HEK293T (cell line): ENCODE results near the gene TSPAN9.

ENCODE experiments used
- BHLHE40 ChIP-seq: fragments of 450-650 bp; IDR thresholded peaks from 2 replicates; pipeline ENCODE4 v1.6.1; 2016; ENCODE audit warnings: mild to moderate bottlenecking, moderate library complexity, borderline replicate concordance
- FOXA1 ChIP-seq: fragments of 450-650 bp; IDR thresholded peaks from 2 replicates; pipeline ENCODE4 v1.6.1; 2016; ENCODE audit warnings: mild to moderate bottlenecking
- FOXK2 ChIP-seq: fragments of 450-650 bp; IDR thresholded peaks from 2 replicates; pipeline ENCODE4 v1.6.1; 2016; ENCODE audit warnings: mild to moderate bottlenecking
- FOXM1 ChIP-seq: fragments of 450-650 bp; IDR thresholded peaks from 2 replicates; pipeline ENCODE4 v1.6.1; 2017; ENCODE audit warnings: mild to moderate bottlenecking, borderline replicate concordance
- SP1 ChIP-seq: fragments of 450-650 bp; IDR thresholded peaks from 2 replicates; pipeline ENCODE4 v1.6.1; 2017
- TARDBP ChIP-seq: fragments of 450-650 bp; IDR thresholded peaks from 2 replicates; pipeline ENCODE4 v1.6.1; 2016

DNA sequence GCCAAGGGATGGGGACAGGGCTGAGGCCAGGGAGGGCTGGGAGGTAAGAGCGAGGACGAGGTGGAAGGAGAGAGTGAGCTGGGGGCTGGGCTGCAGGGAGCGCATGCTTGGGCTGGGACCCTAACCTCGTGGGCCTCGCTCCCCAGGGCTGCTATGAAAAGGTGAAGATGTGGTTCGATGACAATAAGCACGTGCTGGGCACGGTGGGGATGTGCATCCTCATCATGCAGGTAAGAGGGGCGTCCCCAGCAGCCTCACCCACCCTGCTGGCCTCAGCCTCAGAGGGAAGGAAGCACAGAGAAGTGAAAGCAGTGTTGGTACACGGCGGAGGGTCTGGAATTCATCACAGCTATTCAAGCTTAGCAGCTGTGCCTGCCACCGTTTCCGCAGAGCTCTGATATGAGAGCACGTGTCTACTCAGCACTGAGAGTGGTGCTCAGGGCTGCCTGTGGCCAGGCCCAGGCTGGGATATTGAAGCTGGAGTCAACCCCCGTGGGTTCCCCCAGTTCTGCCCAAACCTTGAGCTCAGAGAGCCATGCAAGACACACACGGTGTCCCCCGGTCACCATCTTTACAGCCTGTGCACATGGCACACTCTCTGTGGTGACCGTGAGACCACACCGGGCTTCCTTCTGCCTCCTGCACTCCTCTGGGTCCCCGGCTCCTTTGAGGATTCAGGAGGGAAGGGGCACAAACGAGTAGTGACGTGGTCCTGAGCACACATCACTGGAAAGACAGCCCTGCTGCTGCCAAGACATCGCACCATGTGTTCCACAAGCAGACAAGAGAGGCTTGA is 204.6 kb downstream of the TSPAN9 start:
- TF ChIP-seq FOXM1 (no peak), TARDBP (no peak), SP1 (no peak), FOXA1 (no peak), BHLHE40 (no peak), FOXK2 (no peak)
